HG03558 (cell line): ENCODE measurements around the gene PARVB.
A peak's percentile ranks its signal among the peaks of the same experiment; 100 is the strongest.

ENCODE experiments used
- ATAC-seq: cut with Tn5 transposase; IDR thresholded peaks from one replicate; pipeline ENCODE4 v1.9.1; 2021; ENCODE audit warnings: moderate number of reproducible peaks; ENCODE audit not compliant: unreplicated experiment; ENCODE audit errors: extremely low read depth

Gene PARVB

DNA sequence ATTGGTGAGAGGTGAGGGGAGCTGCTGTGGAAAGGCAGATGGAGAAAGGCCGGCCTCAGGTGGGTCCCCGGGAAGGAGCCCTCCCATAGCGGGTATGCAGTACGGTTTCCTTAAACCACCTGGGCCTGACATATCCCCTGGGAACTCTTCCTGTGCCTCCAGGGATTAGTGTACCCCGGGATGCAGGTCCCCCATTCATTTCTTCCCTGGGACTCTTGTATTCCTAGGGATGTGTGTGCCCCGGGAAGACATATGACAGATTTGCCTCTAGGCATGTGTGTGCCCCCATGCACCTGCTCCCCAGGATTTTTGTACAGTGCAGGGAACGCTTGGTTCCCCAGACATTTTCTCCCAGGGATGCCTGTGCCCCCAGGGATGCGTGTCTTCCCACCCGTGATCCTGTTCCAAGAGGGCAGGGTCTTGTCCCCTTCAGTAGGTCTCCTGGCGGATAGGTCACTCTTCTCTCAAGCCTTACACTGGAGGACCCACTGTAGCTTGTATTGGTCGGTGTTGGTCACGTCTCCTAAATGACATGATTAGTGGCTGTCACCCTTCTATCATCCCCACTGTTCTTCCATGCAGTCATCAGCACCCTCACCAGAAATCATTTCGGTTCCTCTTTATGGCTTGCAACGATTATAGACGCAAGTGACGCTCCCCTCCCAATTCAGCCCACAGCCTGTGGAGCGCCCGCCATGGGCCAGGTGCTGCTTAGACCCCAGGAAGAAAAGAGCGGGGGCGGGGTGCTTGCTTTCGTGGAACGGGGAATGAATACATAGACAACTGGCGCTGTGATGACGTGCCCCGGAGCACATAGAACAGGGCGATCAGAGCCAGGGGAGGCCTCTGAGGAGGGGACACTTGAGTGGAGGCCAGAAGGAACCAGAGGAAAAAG is 1.3 kb downstream of the PARVB start:
- peak; percentile 29 for ATAC-seq

DNA sequence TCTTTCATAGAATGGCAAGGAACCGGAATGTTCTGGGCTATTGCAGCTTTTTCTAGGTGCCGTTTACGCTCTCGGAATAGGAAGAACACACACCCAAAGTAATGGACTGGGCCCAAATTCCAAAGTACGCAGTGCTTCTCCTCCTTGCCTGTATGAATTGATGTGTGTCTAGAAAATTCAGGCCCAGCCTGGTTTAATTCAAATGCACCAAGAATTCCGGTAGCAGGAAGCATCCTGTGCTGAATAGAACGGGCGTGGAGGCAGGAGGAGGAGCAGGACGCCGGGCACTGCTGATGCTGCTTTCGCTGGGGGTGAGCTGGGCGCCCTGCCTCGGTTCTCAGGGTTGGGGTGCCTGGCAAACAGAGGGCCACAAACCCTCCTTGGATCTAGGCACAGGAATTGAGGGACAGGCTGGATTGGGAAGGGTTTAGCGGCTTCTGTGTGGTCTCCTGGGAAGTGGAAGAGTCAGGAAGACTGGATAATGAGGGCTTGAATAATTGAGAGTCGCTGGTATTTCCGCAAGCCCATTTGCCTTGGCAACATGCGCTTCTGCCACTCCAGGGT is 2.0 kb downstream of the PARVB start:
- no peak for ATAC-seq

DNA sequence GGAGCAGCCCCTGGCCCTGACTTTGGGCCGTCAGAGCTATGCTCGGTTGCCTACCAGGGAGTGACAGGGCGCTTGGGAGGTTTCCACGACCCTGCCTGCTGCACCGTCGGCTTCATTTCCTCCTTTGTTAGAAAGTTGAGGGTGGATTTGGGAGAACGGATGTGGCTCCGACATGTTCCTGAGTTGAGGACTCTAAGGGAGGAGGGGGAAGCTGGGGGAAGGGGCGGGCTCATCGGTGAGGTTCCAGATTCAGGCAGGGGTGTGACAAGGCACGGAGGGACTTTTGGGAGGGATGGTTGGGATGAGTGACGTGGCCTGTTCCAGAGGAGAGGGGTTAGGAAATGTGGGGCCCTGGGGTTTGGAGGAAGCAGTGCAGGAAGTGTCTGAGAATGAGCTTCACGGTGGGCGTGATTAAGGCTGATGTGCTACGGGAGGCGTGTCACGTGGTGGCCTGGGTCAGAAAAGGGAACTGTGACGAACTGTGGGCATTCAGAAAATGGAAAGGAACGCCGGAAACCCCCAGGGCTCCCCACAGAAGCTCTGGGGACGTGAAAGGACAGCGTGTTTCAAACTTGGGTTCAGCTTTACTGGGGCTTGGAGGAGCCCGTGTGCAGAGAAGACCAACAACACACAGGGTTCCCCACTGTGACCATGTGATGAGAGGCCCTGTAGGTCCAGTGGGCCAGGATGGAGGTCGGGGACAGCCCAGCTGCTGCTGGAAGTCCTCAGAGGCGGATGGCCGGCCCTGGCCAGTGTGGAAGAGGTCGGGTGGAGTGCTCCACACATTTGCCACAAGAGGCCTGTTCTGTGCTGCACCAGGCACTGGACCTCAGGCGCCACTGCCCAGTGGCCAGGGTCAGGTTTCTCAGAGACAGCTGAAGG is 2.8 kb downstream of the PARVB start:
- ATAC-seq = no peak

DNA sequence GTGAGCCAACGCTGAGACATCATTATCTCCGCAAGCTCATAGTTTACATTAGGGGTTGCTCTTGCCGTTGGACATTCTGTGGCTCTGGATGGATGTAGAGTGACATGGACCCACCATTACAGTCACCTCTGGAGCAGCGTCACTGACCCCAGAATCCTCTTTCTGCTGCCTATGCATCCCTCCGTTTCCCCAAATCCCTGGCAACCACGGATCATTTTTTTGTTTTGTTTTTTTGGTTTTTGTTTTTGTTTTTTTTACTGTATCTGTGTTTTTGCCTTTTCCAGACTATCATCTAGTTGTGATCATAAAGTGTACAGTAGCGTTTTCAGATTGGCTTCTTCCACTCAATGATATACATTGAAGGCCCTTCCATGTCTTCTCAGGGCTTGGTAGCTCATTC is 4.0 kb downstream of the PARVB start:
- ATAC-seq = no peak

DNA sequence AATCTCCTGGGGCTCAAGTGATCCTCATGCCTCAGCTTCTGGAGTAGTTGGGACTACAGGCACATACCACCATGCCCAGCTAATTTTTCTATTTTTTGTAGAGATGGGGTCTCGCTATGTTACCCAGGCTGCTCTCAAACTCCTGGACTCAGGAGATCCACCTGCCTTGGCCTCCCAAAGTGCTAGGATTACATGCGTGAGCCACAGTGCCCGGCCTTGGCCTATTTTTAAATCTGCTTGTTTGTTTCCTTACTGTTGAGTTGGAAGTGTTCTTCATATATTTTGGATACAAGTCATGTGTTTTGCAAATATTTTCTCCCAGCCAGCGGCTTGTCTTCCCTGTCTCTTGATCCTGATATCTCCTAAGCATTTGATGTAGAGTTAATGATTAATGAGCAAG is 5.0 kb downstream of the PARVB start:
- ATAC-seq = no peak

DNA sequence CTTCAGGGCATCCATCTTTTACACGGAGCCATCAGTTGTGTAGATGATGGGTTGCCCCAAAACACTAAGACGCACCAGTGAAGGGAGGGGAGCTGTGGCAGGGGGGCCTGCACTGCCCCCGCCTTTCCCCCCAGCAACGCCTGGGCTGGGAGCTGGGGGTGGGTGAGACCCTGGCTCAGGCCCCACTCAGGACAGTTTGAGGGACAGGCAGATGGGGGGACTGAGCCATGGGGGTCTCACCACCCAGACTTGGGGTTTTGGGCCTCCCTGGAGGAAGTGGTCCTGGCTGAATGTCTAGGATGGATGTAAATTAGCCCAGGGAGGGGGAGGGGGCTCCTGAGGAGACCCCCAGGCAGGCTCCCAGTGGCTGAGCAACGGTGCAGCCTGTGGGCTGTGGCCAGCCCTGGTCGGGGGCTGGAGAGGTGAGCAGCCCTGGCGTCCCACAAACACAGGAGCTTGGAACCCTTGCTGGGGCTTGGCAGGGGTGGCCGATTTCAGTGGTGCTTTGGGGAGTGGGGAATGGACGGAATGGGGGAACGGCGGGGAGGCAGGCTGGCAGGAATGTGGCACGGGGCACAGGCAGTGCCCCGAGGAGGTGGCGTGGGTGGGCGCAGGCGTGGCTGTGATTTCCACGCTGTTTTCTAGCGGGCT is 6.1 kb downstream of the PARVB start:
- ATAC-seq = no peak

DNA sequence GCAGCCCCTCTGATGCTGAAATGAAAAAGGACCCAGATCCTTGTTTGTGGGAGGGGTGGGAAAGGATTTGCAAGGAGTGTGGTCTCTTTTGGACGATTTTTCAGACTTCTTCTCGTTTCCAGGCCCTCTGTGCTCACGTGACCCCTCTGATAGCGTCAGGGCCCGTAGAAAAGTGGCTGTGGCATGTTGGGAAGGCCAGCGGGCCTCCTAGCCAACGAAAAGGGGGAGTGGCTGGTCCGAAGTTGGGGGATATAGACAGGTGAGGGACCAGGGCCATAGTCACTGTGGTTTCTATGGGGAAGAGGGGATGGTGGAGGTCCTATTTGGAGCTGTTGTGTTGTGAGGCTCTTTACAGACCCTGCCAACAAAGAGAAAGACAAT is 6.6 kb downstream of the PARVB start:
- no peak for ATAC-seq

DNA sequence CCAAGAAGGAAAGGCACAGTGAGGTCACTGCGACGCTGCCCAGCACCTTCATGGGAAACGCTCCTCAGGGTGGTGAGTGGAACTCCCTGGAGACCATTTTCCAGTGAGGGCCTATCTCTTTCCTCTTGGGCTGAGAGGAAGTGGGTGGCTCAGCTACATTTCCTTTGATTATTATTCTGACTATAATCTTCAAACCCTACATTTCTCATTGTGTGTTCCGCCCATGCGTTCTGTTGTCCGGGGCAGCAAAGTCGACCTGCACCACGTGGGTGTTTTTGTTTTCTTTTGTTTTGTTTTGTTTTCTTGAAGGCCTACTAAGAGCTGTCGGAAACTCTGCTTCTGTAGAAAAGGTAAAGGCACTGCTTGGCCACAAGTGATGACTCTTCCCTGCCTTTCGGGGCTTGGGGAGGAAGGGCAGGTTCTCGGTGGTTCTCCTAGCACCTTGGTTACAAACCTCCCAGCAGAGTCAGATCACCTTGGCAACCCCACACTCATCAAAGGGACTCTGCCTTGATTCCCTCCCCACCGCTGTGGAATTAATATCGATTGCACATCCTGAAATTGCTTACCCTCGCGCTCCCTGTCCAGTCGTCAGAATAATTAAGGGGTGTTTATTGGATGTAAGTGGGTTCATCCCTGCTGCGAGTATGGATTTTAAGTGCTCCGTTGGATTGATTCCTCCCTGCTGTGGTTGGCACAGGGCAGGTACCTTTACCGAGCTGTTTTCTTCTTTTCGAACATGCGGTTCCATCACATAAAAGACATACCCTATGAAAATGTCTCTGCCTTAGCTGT is 7.3 kb downstream of the PARVB start:
- no peak for ATAC-seq

DNA sequence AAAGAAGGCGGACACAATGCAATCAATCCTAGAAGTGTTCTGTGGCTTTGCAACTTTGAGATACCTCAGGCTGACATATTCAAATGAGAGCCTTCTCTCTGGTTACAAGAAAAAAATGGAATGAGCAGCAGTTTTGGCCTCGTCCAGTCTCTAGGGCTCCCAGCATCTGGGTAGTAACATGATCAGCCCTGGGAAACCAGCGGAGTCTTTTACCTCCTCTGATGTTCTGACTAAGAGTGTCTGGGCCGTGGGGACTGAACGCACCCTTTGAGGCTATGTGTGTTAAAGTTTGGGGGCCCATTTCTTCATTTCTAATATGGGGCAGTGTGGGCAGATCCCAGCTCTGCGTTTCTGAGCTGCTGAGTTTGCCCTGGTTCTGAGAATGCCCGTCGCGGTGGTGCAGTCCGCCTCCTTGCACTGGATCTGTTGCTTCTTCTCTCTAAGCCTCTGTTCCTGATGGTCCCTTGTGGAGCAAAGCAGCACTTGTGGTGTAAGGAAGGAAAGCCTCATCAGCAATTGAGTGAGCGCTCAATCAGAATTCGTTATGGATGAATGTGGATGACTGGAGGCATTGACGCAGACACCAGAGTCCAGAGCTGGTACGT is 8.1 kb downstream of the PARVB start:
- no peak for ATAC-seq

DNA sequence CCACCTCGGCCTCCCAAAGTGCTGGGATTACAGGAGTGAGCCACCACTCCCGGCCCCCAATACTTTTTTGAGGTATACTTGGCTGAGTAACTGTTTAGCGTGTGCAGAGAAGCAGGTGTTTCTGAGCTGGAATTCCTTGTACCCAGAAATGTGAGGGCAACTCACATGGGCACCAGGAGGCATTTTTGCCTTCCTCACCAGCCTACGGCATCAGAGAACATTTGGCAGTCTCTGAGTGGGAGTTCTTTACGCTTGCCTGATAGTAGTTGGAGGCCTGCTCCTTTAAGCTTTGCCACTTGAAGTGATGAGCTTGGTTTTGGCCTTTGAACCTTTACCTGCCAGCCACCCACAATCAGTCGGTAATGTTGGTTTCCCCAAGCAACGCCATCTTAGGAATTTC is 9.2 kb downstream of the PARVB start:
- ATAC-seq = no peak

DNA sequence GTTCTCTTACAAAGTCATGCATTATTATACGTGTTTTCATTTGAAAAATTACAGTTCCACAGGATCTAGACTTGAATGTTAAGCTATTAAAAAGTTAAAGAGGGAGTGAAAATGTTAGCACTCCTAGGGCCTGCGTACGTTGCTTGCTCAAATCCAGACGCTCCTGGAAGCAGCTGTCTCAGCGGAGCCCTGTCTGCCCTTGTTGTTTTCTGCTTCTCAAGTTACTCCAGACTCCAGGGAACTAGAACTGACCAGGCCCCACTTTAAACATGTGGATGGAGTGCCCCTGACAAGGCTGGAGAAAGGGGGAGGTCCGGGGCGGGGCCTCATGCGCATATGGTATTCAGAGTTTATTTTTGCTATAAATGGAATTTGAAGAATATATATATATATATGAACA is 9.6 kb downstream of the PARVB start:
- ATAC-seq = no peak

DNA sequence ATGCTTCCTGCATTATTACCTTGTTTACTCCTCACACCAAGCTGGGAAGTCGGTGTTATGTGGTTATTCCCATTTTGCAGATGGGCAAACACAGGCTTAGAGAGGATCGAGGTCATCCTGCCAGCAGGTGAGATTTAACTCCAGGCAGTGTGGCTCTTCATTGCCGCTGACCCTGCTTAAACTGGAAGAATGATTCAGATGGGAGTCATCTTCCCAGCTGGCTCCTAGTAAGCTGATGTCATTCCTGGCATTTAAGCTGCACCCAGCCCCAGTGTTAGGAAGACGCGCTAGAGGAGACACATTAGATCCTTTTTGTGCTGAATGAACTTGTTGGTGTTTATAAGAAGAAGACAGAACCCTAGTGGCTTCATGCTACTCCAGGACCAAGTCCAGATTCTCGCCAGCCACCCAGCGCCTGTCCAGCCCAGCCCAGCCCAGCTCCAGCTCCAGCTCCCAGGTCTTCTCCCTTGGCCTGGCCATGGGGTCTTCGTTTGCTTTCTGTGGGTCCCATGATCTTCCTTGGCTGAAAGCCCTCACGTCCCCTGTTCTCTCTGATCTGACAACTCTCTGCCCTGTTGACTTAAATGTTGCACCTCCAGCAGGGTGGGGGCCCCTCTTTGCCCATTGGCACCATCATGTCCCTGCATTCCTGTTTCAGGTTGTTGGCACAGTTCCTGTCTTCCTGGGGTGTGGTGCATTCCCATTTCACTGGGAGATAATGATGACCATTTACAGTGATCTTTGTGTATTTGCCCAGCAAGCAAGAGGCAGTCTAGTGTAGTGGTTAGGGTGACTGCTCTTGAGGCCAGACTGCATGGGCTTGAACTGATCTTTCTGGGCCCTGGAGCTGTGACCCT is 13.6 kb downstream of the PARVB start:
- ATAC-seq = no peak

DNA sequence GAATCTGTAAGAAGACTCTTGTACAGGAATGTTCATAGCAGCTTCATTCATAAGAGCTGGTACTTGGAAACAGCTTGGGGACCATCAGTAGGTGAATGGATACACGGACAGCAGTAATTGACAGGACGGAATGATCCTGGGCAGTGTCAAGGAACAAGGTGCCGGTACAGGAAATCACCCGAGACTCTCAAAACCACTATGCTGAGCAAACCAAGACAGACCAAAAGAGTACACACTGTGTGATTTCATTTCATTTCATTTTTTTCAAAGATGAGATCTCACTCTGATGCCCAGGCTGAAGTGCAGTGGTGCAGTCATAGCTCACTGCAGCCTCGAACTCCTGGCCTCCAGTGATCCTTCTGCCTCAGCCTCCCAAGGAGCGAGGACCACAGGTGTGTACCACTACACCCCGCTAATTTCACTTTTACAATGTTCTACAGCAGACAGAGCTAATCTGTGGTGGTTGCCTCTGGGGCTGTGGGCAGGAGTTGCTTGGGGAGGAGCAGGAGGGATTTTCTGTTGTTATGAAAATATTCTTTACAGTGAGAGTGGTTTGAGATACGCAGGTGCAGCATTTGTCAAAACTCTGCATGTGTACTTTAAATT is 15.6 kb downstream of the PARVB start:
- no peak for ATAC-seq

DNA sequence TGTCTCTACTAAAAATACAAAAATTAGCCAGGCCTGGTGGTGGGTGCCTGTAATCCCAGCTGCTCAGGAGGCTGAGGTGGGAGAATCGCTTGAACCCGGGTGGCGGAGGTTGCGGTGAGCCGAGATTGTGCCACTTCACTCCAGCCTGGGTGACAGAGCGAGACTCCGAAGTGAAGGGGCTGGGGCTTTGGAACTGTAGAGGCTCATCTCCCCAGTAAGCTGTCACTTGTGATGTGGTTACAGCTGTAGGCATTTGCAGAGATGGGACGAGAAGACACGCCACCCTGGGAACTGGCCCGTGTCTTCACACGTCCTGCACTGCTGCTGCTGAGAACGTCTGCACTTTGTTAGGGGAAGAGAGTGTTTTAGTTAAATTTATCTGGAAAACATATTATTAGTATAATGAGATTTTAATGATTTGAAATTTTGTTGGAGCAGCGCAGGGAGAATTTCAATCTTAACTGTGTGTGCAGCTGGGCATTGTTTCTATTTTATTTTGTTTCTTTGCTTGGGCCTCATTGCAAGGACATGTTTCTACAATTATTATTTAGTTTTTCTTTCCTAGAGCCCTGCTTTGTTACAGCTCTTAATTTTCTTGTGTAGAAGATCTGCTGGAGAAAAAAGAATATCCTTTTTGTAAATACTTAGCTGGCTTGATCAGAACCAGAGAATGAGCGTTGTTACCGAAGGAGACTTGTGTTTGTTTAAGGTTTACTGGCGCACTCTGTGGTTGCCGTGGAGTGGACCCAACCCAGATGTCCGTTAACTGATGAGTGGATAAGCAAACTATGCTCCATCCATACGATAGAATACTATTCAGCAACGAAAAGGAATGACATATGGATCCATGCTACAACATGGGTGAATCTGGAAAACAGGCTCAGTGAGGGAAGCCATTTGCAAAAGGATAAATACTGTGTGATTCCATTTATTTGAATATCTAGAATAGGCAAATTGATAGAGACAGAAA is 18.4 kb downstream of the PARVB start:
- no peak for ATAC-seq

DNA sequence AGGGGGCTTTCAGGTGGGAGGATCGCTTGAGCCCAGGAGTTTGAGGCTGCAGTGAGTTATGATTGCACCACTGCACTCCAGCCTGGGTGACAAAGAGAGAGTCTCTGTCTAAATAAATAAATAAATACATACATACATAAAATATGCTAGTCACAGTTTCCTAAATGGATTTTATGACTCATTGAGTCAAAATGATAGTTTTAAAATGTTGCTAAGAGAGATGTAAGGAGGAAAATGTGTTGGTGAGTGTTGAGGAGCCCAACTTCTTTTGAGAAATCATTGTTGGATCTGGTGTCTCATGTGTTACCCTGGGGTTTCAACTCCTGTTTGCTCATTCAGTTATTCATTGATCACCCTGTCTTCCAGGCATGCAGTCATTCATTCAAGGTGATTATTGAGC is 21.0 kb downstream of the PARVB start:
- ATAC-seq = no peak

DNA sequence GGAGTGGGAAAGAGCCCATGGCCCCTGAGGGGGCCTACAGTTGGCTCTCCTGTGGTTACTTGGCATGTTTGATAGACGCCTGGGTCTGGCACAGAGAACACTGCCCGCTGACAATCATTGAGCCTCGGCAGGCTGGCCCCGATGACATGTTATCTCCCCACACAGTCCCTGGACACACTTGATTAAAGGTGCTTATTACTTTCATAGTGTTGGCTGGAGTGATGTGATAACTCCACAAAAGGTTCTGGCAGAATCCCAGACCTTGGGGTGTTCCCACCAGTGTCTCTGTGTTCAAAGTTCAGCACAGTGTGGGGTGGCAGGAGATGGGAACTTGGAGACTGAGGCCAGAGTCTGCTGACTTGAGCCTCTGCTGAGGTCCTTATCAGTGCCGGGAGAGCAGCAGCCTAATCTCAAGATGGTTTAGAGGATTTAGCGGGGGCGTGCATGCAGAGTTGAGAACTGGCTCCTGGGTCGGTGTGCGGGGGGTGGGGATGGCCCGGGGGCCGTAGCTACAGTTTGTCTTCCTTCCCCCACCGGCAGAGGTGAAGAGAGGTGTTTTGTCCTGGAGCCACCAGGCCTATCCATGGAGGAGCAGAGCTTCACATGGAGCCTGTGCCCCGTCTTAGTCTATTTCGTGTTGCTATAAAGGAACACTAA is 22.5 kb downstream of the PARVB start:
- no peak for ATAC-seq
